GM19395 (cell line): ENCODE data around the gene TRMU.
"Not testable (repeated sequence)": the region's sequence is repeated elsewhere in the genome, so short reads cannot be mapped to it uniquely, and the experiment has no call there.

Experiments used
- ATAC-seq: cut with Tn5 transposase; IDR thresholded peaks from one replicate; pipeline ENCODE4 v1.9.1; 2021; ENCODE audit warnings: mild to moderate bottlenecking, moderate library complexity; ENCODE audit not compliant: unreplicated experiment

The TRMU gene

DNA sequence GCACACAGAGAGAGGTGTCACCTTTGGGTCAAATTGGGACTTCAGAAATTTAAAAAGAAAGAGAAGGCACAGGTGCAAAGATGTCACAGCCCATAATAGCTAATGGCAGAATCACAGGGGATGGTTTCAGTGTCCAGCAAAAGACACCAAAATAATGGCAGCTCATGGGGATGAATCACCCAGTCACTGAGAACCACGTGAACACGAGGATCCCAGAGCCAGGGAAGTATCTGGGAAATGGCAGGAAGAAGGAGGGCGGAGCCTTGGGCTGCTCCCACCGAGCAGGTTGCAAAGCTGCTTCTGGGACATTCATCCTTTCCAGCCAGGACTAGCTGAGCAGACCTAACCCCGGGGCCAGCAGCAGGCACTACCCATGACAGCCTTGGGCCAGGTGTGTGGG lies 45.6 kb downstream of the TRMU start:
- no peak for ATAC-seq

DNA sequence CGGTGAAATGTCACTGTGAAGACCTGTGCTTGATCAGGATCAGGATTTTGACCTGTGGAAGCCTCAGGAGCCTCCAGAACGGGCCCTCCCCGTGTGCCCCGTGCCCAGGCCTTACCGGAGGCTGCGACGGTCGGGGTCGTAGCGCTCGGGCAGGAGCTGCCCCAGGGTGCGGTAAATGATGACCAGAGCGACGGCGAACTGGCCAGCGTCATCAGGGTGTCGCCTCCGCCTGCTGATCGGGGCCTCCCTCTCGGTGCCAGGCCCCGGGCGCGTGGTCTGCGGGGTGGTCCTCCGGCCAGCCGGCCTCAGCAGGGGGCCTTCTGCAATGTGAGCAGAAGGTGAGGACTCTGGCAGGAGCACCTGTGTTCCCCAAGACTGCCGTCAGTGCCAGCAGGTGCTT lies 46.2 kb downstream of the TRMU start:
- no peak for ATAC-seq

DNA sequence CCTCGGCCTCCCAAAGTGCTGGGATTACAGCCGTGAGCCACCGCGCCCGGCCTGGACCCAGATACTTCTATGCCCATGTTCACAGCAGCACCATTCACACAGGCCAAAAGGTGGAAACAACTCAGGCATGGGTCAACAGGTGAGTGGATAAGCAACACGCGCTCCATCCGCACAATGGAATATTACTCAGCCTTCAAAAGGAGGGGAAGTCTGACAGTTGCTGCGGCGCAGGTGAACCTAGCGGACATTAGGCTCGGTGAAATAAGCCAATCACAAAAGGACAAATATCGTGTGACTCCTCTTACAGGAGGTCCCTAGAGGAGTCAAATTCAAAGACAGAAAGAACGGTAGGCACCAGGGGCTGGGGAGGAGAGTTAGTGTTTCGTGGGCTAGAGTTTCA lies 47.0 kb downstream of the TRMU start:
- no peak for ATAC-seq

DNA sequence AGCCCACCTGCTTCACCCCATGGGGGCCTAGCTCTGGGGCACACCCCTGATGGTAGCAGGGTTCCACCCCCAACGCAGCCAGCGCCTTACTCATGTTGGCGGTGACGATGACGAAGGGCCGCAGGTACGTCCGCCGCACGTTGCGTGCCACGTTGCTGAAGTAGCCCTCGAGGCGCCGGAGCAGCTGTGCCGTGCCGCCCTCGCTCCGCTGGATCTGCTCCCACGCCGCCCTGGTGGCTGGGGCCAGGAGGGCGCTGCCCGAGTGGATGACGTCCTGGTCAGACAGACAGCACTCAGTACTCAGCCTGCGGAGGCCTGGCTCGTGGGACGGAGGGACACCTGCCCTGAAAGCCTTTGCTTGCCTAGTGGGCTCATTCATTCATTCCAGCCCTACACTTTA lies 50.8 kb downstream of the TRMU start:
- no peak for ATAC-seq

DNA sequence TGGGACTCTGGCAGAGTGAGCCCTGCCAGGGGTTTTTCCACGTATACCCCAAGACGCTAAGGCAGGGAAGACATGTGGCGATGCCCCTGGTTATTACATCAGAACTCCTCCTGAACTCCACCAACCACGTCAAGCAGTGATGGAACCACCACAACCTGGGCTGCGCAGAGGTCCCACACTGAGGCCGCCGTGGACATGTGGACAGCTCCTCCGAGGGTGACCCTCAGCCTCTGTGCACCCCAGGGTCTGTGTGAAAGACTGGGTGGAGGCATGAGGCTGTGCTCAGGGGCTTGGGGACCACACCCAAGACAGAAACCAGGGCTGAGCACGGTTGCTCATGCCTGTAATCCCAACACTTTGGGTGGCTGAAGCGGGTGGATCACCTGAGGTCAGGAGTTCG lies 52.2 kb downstream of the TRMU start:
- no peak for ATAC-seq

DNA sequence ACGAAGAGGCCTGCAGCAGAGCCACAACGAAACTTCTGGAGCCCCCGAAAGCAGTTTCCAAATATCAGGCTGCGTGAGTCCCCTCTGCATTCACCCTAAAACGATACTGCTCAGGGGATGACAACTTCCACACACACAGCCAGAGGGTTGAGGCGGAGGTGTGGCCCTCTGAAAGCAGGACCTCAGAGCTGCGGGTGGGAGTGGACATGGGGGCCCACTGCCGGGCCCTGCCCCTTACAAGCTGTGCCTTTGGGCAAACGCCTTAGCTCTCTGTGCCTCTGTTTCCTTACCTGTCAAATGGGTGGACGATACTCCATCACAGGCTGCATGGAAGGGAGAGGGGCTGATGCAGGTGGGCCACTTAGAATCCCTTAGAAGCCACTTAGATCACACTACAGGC lies 53.1 kb downstream of the TRMU start:
- no peak for ATAC-seq

DNA sequence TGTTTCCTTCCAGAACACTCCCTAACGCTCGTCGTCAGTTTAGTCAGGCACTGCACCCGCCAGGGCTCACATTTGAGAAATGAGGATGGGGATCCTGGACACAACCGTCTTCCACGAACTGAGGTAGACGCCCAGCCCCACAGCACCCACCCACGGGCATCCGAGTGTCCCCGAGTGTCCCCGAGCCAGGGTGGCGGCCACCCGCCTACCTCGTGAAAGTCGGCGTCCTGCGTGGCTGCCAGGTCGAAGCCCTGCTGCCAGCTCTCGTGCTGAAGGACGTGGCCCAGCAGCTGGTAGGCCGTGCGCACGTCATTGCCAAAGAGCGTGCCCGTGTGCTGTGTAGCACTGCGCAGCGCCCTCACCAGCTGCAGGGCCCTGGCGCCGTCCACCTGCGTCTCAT lies 53.6 kb downstream of the TRMU start:
- ATAC-seq = no peak

DNA sequence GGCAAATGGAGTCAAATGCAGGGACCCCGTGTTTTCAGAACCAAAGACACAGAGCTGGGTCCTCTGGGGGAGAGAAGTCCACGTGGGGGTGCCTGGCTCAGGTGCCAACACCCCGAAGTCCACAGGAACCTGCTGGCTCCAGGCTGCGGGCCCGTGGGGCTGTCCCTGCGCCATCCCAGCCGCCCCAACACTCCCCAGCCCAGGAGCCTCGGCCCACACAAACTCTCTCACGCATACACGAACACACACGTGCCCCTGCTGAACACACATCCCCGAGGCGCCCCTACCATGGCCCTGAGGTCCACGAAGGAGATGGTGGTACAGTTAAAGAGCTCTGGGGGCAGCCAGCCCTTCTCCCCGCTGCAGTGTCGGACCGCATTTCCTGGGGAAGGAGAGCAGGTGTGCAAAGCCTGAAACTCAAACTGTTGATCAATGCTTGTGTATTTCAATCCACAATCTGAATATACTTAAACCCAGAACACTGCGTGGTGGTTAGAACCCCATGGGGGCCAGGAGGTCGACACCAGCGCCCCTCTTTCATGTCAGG lies 54.7 kb downstream of the TRMU start:
- ATAC-seq = no peak

DNA sequence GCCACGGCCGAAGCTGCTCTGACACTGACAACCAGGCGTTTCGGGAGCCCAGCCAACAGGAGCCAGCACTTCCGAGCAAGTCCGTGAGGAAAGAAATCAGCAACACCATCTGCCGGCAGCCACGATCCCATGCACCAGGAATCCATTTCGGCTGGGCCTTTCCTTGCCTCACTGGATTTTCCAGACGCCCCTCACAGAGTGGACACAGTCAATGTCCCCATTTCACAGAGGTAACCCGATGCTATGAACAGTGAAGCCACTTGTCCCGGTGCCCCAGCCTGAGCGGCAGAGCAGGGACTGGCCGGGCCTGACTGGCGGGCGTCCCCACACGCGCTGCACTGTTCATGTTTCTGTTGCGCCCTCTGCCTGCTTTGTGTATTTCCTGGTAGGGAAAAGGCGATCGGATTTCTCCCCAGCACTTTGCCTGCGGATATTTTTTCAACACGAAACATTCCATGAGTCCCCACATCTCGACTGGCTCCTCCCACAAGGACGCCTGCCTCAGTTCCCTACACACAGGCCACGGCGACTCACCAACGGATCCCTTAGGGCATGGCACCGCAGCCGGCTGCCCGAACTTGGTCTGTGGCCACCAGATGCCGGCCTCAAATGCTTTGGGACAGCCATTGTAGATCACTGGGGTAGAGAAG lies 55.3 kb downstream of the TRMU start:
- ATAC-seq = no peak

DNA sequence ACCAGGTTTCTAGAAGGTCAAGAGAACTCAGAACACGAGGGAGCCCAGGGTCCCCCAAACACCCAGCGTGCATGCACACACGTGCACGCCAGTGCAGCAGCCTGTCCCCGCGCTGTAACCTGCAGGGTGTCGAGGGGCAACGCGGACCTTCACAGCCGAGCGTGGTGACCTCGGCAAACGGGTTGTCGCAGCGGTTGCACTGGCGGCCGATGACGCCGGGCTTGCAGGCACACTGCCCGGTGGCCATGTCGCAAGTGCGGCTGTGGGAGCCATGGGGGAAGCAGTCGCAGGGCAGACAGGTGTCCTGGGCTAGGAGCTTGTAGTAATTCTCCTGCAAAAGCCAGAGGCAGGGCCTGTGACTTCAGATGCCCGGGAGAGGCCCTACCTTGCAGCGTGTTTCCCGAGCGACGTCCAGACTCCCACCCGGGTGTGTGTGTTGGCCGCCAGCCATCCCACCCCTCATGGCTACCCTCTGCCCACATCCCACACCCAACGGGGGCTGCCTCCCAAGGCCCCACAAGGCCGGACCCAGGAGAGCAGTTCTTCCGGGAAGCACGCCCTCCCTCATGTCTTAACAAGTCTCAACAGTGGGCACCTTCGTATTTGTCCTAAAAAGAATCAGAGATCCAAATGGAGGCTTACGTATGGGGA lies 56.1 kb downstream of the TRMU start:
- no peak for ATAC-seq

DNA sequence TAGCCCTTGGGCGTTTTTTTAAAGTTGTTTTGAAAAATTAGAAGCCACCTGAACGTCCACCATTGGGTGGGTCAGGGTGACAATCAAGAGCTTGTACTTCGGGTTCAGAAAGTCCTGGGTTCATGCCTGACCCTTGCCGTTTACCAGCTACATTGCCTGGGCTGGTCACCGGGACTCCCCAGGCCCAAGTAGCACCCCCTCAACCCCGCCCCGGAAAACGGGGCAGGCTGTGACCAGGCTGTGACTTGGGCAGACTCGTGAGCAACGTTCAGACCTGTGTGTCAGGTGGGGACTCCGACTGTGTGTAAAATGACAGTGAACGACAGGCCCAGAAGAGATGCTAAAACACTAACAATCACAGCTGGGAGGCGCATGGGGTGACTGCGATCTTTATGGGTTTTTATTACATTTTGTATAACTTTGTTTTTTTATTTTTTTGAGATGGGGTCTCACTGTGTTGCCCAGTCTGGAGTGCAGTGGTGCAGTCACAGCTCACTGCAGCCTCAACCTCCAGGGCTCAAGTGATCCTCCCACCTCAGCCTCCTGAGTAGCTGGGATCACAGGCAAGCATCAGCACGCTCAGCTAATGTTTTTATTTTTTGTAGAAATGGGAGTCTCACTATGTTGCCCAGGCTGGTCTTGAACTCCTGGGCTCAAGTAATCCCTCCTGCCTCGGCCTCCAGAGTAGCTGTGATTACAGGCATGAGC lies 56.8 kb downstream of the TRMU start:
- no peak for ATAC-seq

DNA sequence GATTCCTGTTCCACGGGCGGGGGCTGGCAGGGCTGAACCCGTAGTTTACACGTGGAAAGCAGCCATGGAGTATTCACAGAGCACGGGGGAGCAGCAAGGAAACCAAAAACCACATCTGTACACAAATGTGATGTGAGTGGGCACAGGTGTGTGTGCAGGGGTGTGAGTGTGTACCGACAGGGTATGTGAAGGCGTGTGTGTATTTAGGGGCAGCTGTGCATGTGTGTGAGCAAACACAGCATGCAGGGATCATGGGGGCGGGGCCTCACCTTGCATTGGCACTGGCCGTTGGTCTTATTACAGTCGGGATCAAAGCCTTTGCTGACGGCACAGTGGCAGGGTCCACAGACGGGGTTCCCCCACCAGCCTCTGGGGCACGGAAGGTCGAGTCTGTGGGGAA lies 58.4 kb downstream of the TRMU start:
- ATAC-seq = no peak

DNA sequence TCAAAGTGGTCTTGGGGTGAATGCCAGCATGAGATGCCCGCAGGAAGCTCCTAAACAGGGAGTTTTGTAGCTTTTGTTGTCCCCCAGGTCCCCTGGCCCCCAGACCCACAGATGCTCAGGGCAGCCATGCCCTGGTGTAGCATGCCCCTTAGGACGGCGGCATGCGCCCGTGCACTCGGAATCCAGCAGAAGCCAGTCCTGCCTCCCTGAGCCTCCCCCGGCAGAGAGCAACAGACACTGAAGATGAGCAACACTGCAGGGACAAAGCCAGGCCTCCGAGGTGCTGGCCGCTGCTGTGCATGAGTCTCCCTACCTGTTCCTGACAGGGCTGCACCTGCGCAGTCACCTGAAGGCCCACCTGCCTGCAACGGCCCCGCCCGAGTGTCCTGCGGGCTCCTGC lies 59.1 kb downstream of the TRMU start:
- no peak for ATAC-seq

DNA sequence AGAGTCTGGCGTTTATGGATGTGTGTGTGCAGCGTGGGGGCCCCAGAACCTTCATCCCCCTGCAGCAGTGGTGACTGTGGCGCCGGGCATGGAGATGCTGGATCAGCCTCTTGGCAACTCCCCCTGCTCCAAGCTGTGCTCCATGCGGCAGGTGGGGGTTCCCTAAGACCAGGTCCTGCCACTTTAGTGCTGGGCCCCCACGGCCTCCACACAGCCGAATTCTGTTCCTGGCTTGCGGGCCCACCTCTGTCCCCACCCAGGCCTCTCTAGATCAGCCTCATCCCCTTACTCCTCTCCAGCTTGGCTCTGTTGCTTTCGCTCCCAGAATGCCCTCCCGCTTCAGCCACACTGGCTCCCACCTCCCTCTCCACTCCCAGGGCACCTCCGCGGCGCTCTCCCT lies 59.6 kb downstream of the TRMU start:
- ATAC-seq = no peak

DNA sequence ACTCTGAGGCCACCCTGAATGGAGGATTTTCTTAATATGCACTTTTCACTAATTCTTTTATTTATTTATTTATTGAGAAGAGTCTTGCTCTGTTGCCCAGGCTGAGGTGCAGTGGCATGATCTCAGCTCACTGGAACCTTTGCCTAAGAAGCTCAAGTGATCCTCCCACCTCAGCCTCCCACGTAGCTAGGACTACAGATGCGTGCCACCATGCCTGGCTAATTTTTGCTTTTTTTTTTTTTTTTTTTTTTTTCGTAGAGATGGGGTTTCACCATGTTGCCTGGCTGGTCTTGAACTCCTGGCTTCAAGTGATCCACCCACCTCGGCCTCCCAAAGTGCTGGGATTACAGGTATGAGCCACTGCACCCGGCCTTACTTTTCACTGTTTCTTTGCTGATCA lies 61.5 kb downstream of the TRMU start:
- ATAC-seq = not testable (repeated sequence)

DNA sequence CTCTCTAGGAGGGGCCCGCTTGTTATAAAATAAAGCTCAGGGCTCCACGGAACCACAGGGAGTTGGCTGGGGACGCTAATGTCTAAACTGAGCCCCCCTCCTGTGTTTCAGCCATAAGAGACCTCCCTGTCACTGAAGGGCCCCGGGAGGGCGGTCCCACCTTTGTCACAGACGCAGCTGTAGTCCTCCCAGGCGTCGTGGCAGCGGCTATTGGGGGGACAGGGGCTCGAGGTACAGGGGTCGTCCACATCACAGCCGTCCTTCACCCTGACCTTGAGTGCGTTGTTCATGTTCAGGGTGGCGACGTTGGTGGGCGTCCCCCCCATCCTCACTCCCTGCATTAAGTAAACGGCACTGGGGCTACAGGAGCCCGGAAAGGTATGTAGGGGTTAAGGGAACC lies 62.0 kb downstream of the TRMU start:
- ATAC-seq = no peak

DNA sequence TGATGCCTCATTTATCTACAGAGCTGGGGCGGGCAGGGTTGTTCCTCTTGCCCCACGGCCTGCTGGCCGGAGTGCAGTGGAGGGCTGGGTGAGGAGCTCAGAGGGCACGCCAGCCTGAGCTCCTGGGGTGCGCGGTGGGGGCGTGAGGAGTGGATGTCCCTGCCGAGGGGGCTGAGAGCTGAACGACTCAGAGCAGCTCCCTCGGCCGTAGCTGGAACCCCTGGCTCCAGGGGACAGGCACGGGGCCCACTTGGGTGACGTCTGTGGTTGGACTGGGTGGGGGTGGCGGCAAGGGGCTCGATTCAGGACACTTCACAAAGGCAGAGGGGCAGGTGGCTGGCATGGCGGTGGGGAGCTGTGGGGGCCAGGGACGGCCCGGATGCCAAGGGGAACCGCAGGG lies 62.4 kb downstream of the TRMU start:
- ATAC-seq = no peak

DNA sequence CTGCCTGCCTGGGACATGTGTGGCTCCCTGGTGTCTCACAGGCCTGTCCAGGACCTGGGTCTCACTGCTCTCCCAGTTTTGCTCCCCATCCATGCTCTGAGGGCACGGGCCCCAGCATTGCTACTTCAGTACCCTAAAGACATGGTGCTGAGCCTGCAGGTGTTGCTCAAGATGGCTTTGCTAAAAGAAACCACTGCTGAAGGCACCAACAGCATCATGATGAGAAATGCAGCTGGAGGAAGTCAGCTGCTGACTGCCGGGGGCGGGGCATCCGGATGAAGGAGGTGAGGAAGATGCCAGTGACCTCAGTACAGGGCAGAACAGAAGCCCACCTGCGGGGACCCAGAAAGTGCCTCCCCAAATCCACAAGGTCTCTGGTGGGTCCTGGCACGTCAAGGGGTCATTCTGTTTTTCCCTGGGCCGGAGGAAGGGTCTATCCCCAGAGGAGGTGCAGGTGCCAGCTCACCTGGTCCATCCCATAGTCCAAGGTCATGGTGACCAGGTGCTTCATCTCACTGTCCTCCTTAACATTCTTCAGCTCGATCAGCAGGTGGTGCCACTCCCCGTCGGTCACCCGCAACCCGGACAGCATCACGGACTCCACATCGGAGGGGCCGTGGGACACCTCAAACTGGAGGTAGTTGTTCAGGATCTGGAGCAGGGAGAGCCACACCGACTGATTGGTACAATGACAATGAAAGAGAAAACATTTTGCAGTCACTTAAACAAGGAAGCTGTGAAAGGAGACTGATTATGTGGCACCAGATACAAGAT lies 63.9 kb downstream of the TRMU start:
- ATAC-seq = no peak

DNA sequence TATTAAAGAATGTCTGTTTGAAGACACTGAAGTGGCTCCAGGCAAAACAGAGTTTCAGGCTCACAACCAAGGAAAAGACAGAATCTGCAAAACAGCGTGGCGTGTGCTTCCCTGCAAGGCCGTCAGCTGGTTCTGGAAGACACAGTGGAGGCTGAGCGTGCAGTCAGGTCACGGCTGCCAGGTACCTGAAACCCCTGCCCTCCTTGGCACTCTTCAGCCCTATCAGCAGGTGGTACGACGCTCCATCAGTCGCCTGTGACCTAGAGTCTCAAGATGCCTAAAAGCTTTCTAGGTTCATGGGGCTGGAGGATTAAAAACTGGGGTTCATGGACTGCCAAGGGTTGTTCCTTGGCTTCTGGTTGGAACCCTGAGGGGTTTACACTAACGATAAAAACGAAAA lies 65.9 kb downstream of the TRMU start:
- ATAC-seq = no peak

DNA sequence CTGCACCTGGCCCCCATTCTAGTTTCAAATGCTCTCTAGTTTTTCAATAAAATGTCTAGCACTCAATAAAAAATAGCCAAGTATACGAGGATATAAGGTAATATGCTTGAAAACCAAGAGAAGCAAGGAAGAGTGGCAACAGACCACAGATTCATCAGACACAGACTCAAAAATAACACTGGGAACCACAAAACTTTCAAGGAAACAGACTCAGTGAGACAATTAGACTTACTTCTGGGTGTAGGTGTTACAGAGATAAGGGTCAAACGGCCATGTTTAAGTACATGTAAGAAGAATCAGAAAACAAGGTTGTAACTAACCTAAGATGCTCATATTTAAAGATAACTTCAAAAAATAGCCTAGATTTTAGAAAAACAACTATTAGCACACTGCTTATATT lies 67.0 kb downstream of the TRMU start:
- no peak for ATAC-seq

DNA sequence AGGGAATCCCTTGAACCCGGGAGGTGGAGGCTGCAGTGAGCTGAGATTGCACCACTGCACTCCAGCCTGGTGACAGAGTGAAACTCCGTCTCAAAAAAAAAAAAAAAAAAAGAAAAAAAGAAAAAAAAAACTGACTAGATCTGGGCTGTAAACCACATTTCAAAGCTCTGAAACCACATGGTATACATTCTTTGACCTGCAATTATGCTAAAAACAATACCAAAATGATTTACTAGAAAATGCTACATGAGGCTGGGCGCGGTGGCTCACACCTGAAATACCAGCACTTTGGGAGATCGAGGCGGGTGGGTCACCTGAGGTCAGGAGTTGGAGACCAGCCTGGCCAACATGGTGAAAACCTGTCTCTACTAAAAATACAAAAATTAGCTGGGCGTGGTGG lies 68.4 kb downstream of the TRMU start:
- not testable (repeated sequence) for ATAC-seq
